Calu3 (cell line): ENCODE data around the gene GMDS. TPM values are rescaled to one million over a fixed set of nuclear protein-coding genes. Genes with fewer than 3 reads are reported as not detected.

Experiments
- BruUV-seq: library from RNA; stranded (reverse); fragments of 400-500 nt; replicated peaks from 2 replicates; lab custom pipeline; 2021; lab: Mats Ljungman, UMichigan
- CTCF ChIA-PET: fragments of 300-600 bp; sonication (Branson Sonifier 250); formaldehyde crosslinking; loops from one replicate; lab custom pipeline; 2022; ENCODE audit warnings: antibody characterized with exemption; lab: Charles Lee
- DNase-seq: peaks from one replicate; pipeline ENCODE4 v3.0.0; 2022
- H3K27ac Mint-ChIP-seq: one replicate; pipeline ENCODE4 v1.8.0; 2022; ENCODE audit warnings: mixed read lengths; ENCODE audit not compliant: unreplicated experiment
- H3K27me3 Mint-ChIP-seq: one replicate; pipeline ENCODE4 v1.8.0; 2022; ENCODE audit warnings: mixed read lengths; ENCODE audit not compliant: unreplicated experiment
- H3K36me3 Mint-ChIP-seq: one replicate; pipeline ENCODE4 v1.8.0; 2022; ENCODE audit warnings: mild to moderate bottlenecking, moderate library complexity, mixed read lengths; ENCODE audit not compliant: insufficient read depth, unreplicated experiment
- H3K4me1 Mint-ChIP-seq: one replicate; pipeline ENCODE4 v1.8.0; 2022; ENCODE audit warnings: mild to moderate bottlenecking, low read depth, mixed read lengths; ENCODE audit not compliant: unreplicated experiment
- H3K4me3 Mint-ChIP-seq: one replicate; pipeline ENCODE4 v1.8.0; 2022; ENCODE audit warnings: mild to moderate bottlenecking, low read depth, moderate library complexity, mixed read lengths; ENCODE audit not compliant: unreplicated experiment
- H3K9me3 Mint-ChIP-seq: one replicate; pipeline ENCODE4 v1.8.0; 2022; ENCODE audit warnings: low read depth, mixed read lengths; ENCODE audit not compliant: unreplicated experiment
- CTCF ChIP-seq: fragments of 200-600 bp; IDR thresholded peaks from one replicate; pipeline ENCODE4 v1.8.0; 2022; ENCODE audit warnings: antibody characterized with exemption; ENCODE audit not compliant: unreplicated experiment
- intact Hi-C: fragments of 100-400 bp; cut with micrococcal nuclease; formaldehyde crosslinking; loops from one replicate; pipeline ENCODE4 v1.10.0; 2022; ENCODE audit not compliant: unreplicated experiment
- total RNA-seq: library from RNA; stranded (reverse); gene quantifications from 2 replicates; pipeline ENCODE4 v1.2.3, GENCODE V29; 2022

GMDS gene
- total RNA-seq, 1 experiment from 2014 or later, result 58.2 TPM

GRCh38 chr6:2222275-2222842 lies 23.0 kb downstream of the GMDS start:
- intact Hi-C loops, result loop anchor here (10.0 kb wide), 1 partner anchor 472 kb away; no protein-coding TSS in a partner anchor
- DNase-seq, result no peak
- CTCF ChIA-PET, result no interaction called here
- TF ChIP-seq CTCF, result no peak
- no TSS peak for BruUV-seq
- Mint-ChIP-seq H3K4me1 (peaks cover 53% of the 10 kb centered on the region), H3K36me3 (peaks cover 7% of the 10 kb centered on the region), H3K9me3 (no peaks in the 10 kb centered on the region), H3K4me3 (peak overlapping the region; percentile 63), H3K27ac (peak overlapping the region; percentile 56), H3K27me3 (no peaks in the 10 kb centered on the region)

DNA sequence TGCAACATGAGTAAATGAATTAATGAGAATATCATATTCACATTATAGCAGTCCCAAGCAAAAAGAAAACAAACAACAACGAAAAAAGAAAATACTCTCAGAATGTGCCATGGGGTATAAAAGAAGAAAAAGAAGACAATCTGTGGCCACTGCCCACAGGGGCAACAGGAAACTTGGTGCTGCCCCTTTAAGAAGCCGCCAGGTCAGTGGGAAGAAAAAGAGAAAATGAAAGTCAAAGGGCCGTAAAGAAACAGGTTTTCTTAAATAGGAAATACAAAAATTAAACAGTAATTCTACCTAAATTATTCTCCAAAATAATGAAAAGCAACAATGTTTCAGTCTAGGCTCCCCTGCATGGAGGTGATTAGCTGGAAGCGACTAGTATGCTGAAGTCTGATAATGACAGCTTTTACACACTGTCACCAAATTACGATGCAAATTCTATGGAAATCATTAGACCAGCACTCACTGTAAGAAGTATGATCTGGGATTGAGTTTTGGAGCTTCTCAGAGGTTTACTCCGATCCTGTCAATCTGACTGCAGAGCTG lies 23.6 kb downstream of the GMDS start:
- intact Hi-C loops, result loop anchor here (10.0 kb wide), 1 partner anchor 473 kb away; no protein-coding TSS in a partner anchor
- H3K9me3 Mint-ChIP-seq, result no peaks in the 10 kb centered on the region
- peaks cover 7% of the 10 kb centered on the region for H3K36me3 Mint-ChIP-seq
- no peaks in the 10 kb centered on the region for H3K27me3 Mint-ChIP-seq
- BruUV-seq, result no TSS peak
- peaks cover 47% of the 10 kb centered on the region for H3K4me1 Mint-ChIP-seq
- TF ChIP-seq CTCF, result no peak
- no peak for DNase-seq
- peak overlapping the region; percentile 56 for H3K27ac Mint-ChIP-seq
- peak overlapping the region; percentile 63 for H3K4me3 Mint-ChIP-seq
- CTCF ChIA-PET, result no interaction called here

- H3K27ac Mint-ChIP-seq, result no peak overlapping the region
- peaks cover under 1% of the 10 kb centered on the region for H3K36me3 Mint-ChIP-seq
- no peaks in the 10 kb centered on the region for H3K9me3 Mint-ChIP-seq
- no peak for DNase-seq
- H3K4me3 Mint-ChIP-seq, result no peak overlapping the region
- no peak for TF ChIP-seq CTCF
- intact Hi-C loops, result loop anchor here (10.0 kb wide), 1 partner anchor 475 kb away; no protein-coding TSS in a partner anchor
- CTCF ChIA-PET, result no interaction called here
- no TSS peak for BruUV-seq
- peaks cover 34% of the 10 kb centered on the region for H3K4me1 Mint-ChIP-seq
- no peaks in the 10 kb centered on the region for H3K27me3 Mint-ChIP-seq
Observed at GRCh38 chr6:2220154-2220553, 25.3 kb downstream of the GMDS start.

DNA sequence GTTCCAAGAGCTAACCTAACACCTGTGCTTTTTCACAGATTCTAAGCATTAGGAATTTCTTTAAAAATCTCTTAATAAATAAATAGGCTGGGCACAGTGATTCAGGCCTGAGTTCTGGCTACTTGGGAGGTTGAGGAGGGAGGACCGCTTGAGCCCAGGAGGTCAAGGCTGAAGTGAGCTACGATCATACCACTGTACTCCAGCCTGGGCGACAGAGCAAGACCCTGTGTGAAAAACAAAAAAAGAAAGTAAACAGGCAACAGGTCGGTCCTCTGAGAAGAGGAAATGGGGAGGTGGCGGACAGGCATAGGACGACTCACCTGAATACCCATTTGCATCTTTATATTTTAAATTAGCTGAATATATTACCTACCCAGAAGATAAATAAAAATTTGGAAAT lies 26.5 kb downstream of the GMDS start:
- H3K36me3 Mint-ChIP-seq, result no peaks in the 10 kb centered on the region
- H3K4me1 Mint-ChIP-seq, result peaks cover 34% of the 10 kb centered on the region
- no peak overlapping the region for H3K4me3 Mint-ChIP-seq
- no TSS peak for BruUV-seq
- intact Hi-C loops, result no loop called here
- no peak for TF ChIP-seq CTCF
- no peaks in the 10 kb centered on the region for H3K27me3 Mint-ChIP-seq
- no peaks in the 10 kb centered on the region for H3K9me3 Mint-ChIP-seq
- no peak for DNase-seq
- CTCF ChIA-PET, result no interaction called here
- H3K27ac Mint-ChIP-seq, result no peak overlapping the region
